ENCODE measurements around the gene LY6G6C. TPM values are rescaled to one million over a fixed set of nuclear protein-coding genes. Genes with fewer than 3 reads are reported as not detected.

The LY6G6C gene
- total RNA-seq, 1 experiment from 2014 or later, result not detected

DNA sequence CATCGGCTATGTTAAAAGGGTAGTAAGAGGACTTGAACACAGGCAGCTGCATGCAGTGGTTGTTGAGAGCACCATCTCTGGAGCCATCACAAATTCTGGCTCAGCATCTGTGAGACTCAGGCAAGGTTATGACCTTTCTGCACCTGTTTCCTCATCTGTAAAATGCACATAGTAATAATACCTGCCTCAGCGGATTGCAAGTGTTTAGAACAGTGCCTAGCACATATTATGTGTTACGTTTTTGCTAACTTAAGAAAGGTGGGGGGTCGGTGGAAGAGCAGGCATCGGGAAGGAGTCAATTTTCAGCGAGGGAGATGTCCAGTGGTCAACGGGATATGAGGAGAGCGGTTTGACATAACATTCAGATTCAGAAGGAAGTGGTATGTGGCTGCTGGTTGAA lies 43.6 kb downstream of the LY6G6C start:
- TF ChIP-seq, protein P1, sequence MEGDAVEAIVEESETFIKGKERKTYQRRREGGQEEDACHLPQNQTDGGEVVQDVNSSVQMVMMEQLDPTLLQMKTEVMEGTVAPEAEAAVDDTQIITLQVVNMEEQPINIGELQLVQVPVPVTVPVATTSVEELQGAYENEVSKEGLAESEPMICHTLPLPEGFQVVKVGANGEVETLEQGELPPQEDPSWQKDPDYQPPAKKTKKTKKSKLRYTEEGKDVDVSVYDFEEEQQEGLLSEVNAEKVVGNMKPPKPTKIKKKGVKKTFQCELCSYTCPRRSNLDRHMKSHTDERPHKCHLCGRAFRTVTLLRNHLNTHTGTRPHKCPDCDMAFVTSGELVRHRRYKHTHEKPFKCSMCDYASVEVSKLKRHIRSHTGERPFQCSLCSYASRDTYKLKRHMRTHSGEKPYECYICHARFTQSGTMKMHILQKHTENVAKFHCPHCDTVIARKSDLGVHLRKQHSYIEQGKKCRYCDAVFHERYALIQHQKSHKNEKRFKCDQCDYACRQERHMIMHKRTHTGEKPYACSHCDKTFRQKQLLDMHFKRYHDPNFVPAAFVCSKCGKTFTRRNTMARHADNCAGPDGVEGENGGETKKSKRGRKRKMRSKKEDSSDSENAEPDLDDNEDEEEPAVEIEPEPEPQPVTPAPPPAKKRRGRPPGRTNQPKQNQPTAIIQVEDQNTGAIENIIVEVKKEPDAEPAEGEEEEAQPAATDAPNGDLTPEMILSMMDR (IDR thresholded peaks at IDR 0.05; ENCODE audit: unreplicated experiment), result no peak
- no peak overlapping the region for H3K4me3 Mint-ChIP-seq (ENCODE audit: low read depth, unreplicated experiment)
- H3K36me3 Mint-ChIP-seq (ENCODE audit: insufficient read depth, unreplicated experiment), result peaks cover 51% of the 10 kb centered on the region
- H3K27ac Mint-ChIP-seq (ENCODE audit: unreplicated experiment), result no peak overlapping the region
- intact Hi-C loops (cut with micrococcal nuclease; ENCODE audit: unreplicated experiment), result no loop called here
- no peaks in the 10 kb centered on the region for H3K27me3 Mint-ChIP-seq (ENCODE audit: unreplicated experiment)
- no peaks in the 10 kb centered on the region for H3K9me3 Mint-ChIP-seq (ENCODE audit: low read depth, unreplicated experiment)
- no TSS peak for BruUV-seq (replicated peaks)
- CTCF ChIA-PET, result no interaction called here
- no peak for DNase-seq
- H3K4me1 Mint-ChIP-seq (ENCODE audit: low read depth, unreplicated experiment), result peaks cover 20% of the 10 kb centered on the region

DNA sequence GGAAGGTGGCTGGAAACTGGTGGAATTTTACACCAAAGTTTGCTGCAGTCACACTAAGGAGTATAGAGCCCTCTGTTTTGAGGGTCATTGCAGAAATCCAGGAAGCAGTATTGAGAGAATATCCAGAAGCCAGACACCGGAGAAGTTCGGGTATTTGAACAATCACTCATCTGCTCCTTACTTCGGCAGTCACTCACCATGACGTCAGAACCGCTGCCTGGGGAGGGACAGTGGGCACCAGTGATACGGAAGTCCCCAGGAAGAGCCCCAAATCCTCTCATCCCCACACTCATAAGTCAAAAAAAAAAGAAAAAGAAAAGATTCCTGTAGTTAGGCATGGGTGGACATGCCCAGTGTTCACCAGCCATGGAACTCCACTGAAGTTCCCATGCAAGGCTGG lies 44.6 kb downstream of the LY6G6C start:
- no peak overlapping the region for H3K27ac Mint-ChIP-seq (ENCODE audit: unreplicated experiment)
- H3K9me3 Mint-ChIP-seq (ENCODE audit: low read depth, unreplicated experiment), result no peaks in the 10 kb centered on the region
- peaks cover 59% of the 10 kb centered on the region for H3K36me3 Mint-ChIP-seq (ENCODE audit: insufficient read depth, unreplicated experiment)
- no peak for DNase-seq
- intact Hi-C loops (cut with micrococcal nuclease; ENCODE audit: unreplicated experiment), result no loop called here
- TF ChIP-seq, protein P1 (IDR thresholded peaks at IDR 0.05; ENCODE audit: unreplicated experiment), result no peak
- peaks cover 19% of the 10 kb centered on the region for H3K4me1 Mint-ChIP-seq (ENCODE audit: low read depth, unreplicated experiment)
- CTCF ChIA-PET, result interaction anchor here (0.7 kb wide), 1 partner anchor 33 kb away, joined by 4 read pairs; no protein-coding TSS in a partner anchor
- H3K27me3 Mint-ChIP-seq (ENCODE audit: unreplicated experiment), result no peaks in the 10 kb centered on the region
- no peak overlapping the region for H3K4me3 Mint-ChIP-seq (ENCODE audit: low read depth, unreplicated experiment)
- BruUV-seq (replicated peaks), result no TSS peak

DNA sequence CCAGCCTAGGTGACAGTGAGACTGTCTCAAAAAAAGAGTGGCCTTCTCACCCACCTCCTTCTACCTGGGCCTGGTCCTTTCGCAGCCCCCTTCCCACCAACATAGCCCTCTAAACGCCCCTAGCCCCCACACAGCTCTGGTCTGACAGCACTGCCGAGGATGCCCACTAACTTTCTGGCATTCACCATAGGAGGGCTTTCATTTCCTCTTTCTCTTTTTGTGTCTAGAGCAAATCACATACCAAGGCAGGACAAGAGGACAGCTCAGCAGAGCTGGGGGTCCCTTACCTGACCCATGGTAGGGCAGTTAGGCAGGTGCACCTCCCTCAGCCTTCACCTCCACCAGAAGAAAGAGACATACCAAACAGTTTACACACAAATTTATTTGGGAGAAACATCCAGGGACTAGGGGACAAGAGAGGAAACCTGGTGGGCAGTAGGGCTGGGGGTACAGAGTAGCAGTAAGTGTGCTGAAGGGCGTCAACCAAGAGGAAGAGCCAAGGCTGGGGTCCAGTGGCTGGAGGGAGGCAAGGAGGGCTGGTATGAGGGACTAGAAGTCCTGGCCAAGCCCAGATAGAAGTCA lies 45.1 kb downstream of the LY6G6C start:
- no peaks in the 10 kb centered on the region for H3K9me3 Mint-ChIP-seq (ENCODE audit: low read depth, unreplicated experiment)
- no peak overlapping the region for H3K27ac Mint-ChIP-seq (ENCODE audit: unreplicated experiment)
- TF ChIP-seq, protein P1 (IDR thresholded peaks at IDR 0.05; ENCODE audit: unreplicated experiment), result no peak
- H3K27me3 Mint-ChIP-seq (ENCODE audit: unreplicated experiment), result no peaks in the 10 kb centered on the region
- CTCF ChIA-PET, result interaction anchor here (0.6 kb wide), 1 partner anchor 222 kb away, joined by 3 read pairs; no protein-coding TSS in a partner anchor
- intact Hi-C loops (cut with micrococcal nuclease; ENCODE audit: unreplicated experiment), result no loop called here
- peaks cover 16% of the 10 kb centered on the region for H3K4me1 Mint-ChIP-seq (ENCODE audit: low read depth, unreplicated experiment)
- no TSS peak for BruUV-seq (replicated peaks)
- peaks cover 61% of the 10 kb centered on the region for H3K36me3 Mint-ChIP-seq (ENCODE audit: insufficient read depth, unreplicated experiment)
- DNase-seq, result no peak
- no peak overlapping the region for H3K4me3 Mint-ChIP-seq (ENCODE audit: low read depth, unreplicated experiment)

DNA sequence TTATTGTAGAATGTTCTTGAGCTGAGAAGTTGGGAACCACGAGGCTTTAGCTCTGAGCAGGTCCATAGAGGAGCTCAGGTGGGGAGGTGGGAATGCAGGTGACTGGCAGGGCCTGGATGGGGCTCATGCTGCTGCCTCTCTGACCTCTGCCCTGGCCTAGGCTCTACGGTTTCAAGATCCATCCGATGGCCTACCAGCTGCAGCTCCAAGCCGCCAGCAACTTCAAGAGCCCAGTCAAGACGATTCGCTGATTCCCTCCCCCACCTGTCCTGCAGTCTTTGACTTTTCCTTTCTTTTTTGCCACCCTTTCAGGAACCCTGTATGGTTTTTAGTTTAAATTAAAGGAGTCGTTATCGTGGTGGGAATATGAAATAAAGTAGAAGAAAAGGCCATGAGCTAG lies 51.9 kb downstream of the LY6G6C start, which contains the start of gene LY6G5B:
Gene LY6G5B (plus strand): TSS at position 301 of the 400 bp plus-strand sequence. CDS start 975 bp downstream, outside the sequence.
- intact Hi-C loops (cut with micrococcal nuclease; ENCODE audit: unreplicated experiment), result no loop called here
- DNase-seq, result no peak
- no peak within 1 kb of the TSS for H3K27ac Mint-ChIP-seq (ENCODE audit: unreplicated experiment)
- no peak within 1 kb of the TSS for H3K4me3 Mint-ChIP-seq (ENCODE audit: low read depth, unreplicated experiment)
- CTCF ChIA-PET, result interaction anchor here (0.5 to 0.7 kb wide), 3 partner anchors 153 to 198 kb away, joined by 4 to 5 read pairs (median 4); no protein-coding TSS in a partner anchor
- no TSS peak for BruUV-seq (replicated peaks)
- TF ChIP-seq, protein P1 (IDR thresholded peaks at IDR 0.05; ENCODE audit: unreplicated experiment), result no peak
- H3K4me1 Mint-ChIP-seq (ENCODE audit: low read depth, unreplicated experiment), result peaks cover 22% of the 10 kb centered on the region
- no peaks in the 10 kb centered on the region for H3K27me3 Mint-ChIP-seq (ENCODE audit: unreplicated experiment)
- H3K36me3 Mint-ChIP-seq (ENCODE audit: insufficient read depth, unreplicated experiment), result peaks cover 92% of the 10 kb centered on the region
- no peaks in the 10 kb centered on the region for H3K9me3 Mint-ChIP-seq (ENCODE audit: low read depth, unreplicated experiment)

Small RNA genes within 50 kb of the gene (microRNA-seq; reads per million reads assigned to microRNA genes)
- 5.3 reads per million, percentile 16 among the genes with 10 or more reads in this experiment for gene MIR4646

Other genes starting within 250 kb of the LY6G6C start
- 59.3 and 64.3 TPM in 2 replicates for gene MICB, start 223.6 kb downstream of the LY6G6C start, total RNA-seq (2022)
- not detected in 2 replicates for gene MCCD1, start 192.8 kb downstream of the LY6G6C start, total RNA-seq (2022)
- gene DDX39B, start 179.7 kb downstream of the LY6G6C start, total RNA-seq (2022), result 631 and 646 TPM in 2 replicates
- 1.0 and 1.5 TPM in 2 replicates for gene ATP6V1G2, start 175.1 kb downstream of the LY6G6C start, total RNA-seq (2022)
- gene NFKBIL1, start 174.1 kb downstream of the LY6G6C start, total RNA-seq (2022), result 33.5 and 34.0 TPM in 2 replicates
- gene LTA, start 149.5 kb downstream of the LY6G6C start, total RNA-seq (2022), result not detected in 2 replicates
- 0.22 and 0.68 TPM in 2 replicates for gene TNF, start 146.2 kb downstream of the LY6G6C start, total RNA-seq (2022)
- 0.44 and 1.4 TPM in 2 replicates for gene LTB, start 139.3 kb downstream of the LY6G6C start, total RNA-seq (2022)
- gene LST1, start 135.5 kb downstream of the LY6G6C start, total RNA-seq (2022), result 0.94 TPM in 1 of 2 replicates, not detected in the other
- not detected in 2 replicates for gene NCR3, start 128.7 kb downstream of the LY6G6C start, total RNA-seq (2022)
- not detected in 2 replicates for gene AIF1, start 106.5 kb downstream of the LY6G6C start, total RNA-seq (2022)
- gene PRRC2A, start 101.0 kb downstream of the LY6G6C start, total RNA-seq (2022), result 473 and 509 TPM in 2 replicates
- 617 and 663 TPM in 2 replicates for gene BAG6, start 69.1 kb downstream of the LY6G6C start, total RNA-seq (2022)
- gene APOM, start 65.9 kb downstream of the LY6G6C start, total RNA-seq (2022), result 2.6 and 3.6 TPM in 2 replicates
- 40.3 and 42.9 TPM in 2 replicates for gene C6orf47, start 61.0 kb downstream of the LY6G6C start, total RNA-seq (2022)
- 32.2 and 35.6 TPM in 2 replicates for gene GPANK1, start 56.7 kb downstream of the LY6G6C start, total RNA-seq (2022)
- gene CSNK2B, start 55.7 kb downstream of the LY6G6C start, total RNA-seq (2022), result 337 and 357 TPM in 2 replicates
- 44.6 and 45.1 TPM in 2 replicates for gene LY6G5B, start 51.8 kb downstream of the LY6G6C start, total RNA-seq (2022)
- gene LY6G5C, start 40.7 kb downstream of the LY6G6C start, total RNA-seq (2022), result 4.9 and 5.4 TPM in 2 replicates
- gene ABHD16A, start 18.4 kb downstream of the LY6G6C start, total RNA-seq (2022), result 89.9 and 99.1 TPM in 2 replicates
- gene LY6G6F, start 14.9 kb downstream of the LY6G6C start, total RNA-seq (2022), result not detected in 2 replicates
- gene LY6G6D, start 6.4 kb downstream of the LY6G6C start, total RNA-seq (2022), result not detected in 2 replicates
- gene MPIG6B, start 1.6 kb upstream of the LY6G6C start, total RNA-seq (2022), result not detected in 2 replicates
- 81.4 and 89.6 TPM in 2 replicates for gene DDAH2, start 7.6 kb upstream of the LY6G6C start, total RNA-seq (2022)
- gene CLIC1, start 14.8 kb upstream of the LY6G6C start, total RNA-seq (2022), result 943 and 1,109 TPM in 2 replicates
- 156 and 176 TPM in 2 replicates for gene MSH5, start 18.3 kb upstream of the LY6G6C start, total RNA-seq (2022)
- 26.6 and 30.3 TPM in 2 replicates for gene SAPCD1, start 40.9 kb upstream of the LY6G6C start, total RNA-seq (2022)
- gene VWA7, start 55.6 kb upstream of the LY6G6C start, total RNA-seq (2022), result 22.1 and 37.6 TPM in 2 replicates
- 316 and 331 TPM in 2 replicates for gene VARS1, start 74.0 kb upstream of the LY6G6C start, total RNA-seq (2022)
- gene LSM2, start 85.2 kb upstream of the LY6G6C start, total RNA-seq (2022), result 126 and 144 TPM in 2 replicates
- 4.2 and 4.3 TPM in 2 replicates for gene HSPA1L, start 93.5 kb upstream of the LY6G6C start, total RNA-seq (2022)
- 1,238 and 1,263 TPM in 2 replicates for gene HSPA1A, start 93.8 kb upstream of the LY6G6C start, total RNA-seq (2022)
- gene HSPA1B, start 106.0 kb upstream of the LY6G6C start, total RNA-seq (2022), result 687 and 705 TPM in 2 replicates
- gene NEU1, start 141.1 kb upstream of the LY6G6C start, total RNA-seq (2022), result 133 and 159 TPM in 2 replicates
- gene SLC44A4, start 157.3 kb upstream of the LY6G6C start, total RNA-seq (2022), result 185 and 238 TPM in 2 replicates
- gene EHMT2, start 176.0 kb upstream of the LY6G6C start, total RNA-seq (2022), result 131 and 138 TPM in 2 replicates
- 22.6 and 28.1 TPM in 2 replicates for gene ZBTB12, start 180.3 kb upstream of the LY6G6C start, total RNA-seq (2022)
- gene C2, start 206.0 kb upstream of the LY6G6C start, total RNA-seq (2022), result 5.0 and 6.3 TPM in 2 replicates
- 944 and 1,205 TPM in 2 replicates for gene CFB, start 224.3 kb upstream of the LY6G6C start, total RNA-seq (2022)
- 141 and 157 TPM in 2 replicates for gene NELFE, start 237.2 kb upstream of the LY6G6C start, total RNA-seq (2022)
- gene SKIC2, start 237.4 kb upstream of the LY6G6C start, total RNA-seq (2022), result 182 and 201 TPM in 2 replicates